Measurements from ENCODE around the gene ZNF236.

ZNF236 gene

GRCh38 chr18:76982841-76983583, 160.7 kb downstream of the ZNF236 start:
- TF ChIP-seq, protein P1, sequence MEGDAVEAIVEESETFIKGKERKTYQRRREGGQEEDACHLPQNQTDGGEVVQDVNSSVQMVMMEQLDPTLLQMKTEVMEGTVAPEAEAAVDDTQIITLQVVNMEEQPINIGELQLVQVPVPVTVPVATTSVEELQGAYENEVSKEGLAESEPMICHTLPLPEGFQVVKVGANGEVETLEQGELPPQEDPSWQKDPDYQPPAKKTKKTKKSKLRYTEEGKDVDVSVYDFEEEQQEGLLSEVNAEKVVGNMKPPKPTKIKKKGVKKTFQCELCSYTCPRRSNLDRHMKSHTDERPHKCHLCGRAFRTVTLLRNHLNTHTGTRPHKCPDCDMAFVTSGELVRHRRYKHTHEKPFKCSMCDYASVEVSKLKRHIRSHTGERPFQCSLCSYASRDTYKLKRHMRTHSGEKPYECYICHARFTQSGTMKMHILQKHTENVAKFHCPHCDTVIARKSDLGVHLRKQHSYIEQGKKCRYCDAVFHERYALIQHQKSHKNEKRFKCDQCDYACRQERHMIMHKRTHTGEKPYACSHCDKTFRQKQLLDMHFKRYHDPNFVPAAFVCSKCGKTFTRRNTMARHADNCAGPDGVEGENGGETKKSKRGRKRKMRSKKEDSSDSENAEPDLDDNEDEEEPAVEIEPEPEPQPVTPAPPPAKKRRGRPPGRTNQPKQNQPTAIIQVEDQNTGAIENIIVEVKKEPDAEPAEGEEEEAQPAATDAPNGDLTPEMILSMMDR (IDR thresholded peaks at IDR 0.05; ENCODE audit: borderline replicate concordance, control extremely low read depth, extremely low read depth, insufficient read depth, missing control alignments), result peak; percentile 87
- in situ Hi-C loops (cut with MboI; ENCODE audit: low sequenced_read_pairs, unreplicated experiment), result loop anchor here (10.0 to 25.0 kb wide), 2 partner anchors 178 to 679 kb away; no protein-coding TSS in a partner anchor
- DNase-seq (ENCODE audit: low spot score), result peak; percentile 93

GRCh38 chr18:76983613-76984051, 161.3 kb downstream of the ZNF236 start:
- in situ Hi-C loops (cut with MboI; ENCODE audit: low sequenced_read_pairs, unreplicated experiment), result loop anchor here (10.0 to 25.0 kb wide), 2 partner anchors 179 to 679 kb away; no protein-coding TSS in a partner anchor
- no peak for DNase-seq (ENCODE audit: low spot score)
- TF ChIP-seq, protein P1 (IDR thresholded peaks at IDR 0.05; ENCODE audit: borderline replicate concordance, control extremely low read depth, extremely low read depth, insufficient read depth, missing control alignments), result no peak

DNA sequence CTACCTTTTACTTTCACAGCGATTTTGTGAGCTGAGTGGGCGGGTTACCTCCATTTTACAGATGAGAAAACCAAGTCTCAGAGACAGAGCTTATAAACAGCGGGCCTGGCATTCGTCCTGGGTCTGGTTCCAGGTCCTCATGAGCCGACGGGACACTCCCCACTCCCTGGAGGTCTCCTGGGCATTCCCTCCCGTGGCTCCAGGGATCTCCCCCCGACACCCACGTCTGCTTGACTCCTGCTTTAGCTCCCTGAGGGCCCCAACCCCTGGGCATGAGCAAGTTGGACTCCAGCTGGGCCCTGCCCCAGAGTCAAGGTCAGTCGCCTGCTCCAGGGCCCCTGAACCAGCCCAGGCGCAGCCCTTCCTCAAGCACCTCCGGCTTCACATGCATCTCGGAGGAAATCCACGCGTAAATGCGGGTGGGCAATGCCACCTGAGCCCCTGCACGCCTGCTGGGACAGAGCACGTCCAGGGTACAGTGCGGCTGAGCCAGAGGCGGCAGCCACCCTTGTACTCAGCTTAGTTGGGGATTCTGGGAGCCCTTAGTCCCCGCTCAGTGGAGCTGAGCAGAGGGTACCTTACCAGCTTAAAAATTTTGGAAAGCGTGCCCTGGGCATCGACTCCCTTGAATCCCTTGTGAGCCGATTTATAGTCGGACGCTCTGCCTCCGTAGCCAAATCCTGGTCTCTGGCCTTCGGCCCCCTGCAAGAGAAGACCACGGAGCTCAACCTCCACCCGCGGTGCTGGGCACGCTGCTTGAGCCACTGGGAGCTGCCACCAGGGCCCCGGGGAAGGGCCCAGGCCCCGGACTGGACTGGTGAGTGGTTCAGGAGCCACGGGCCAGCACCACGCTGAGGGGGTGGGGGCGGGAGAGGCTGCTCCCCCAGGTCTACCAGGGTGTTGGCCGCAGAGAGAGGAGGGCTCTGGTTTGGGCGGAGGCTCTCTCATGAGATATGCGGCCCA, 162.1 kb downstream of the ZNF236 start:
- in situ Hi-C loops (cut with MboI; ENCODE audit: low sequenced_read_pairs, unreplicated experiment), result loop anchor here (10.0 to 25.0 kb wide), 2 partner anchors 180 to 678 kb away; no protein-coding TSS in a partner anchor
- DNase-seq (ENCODE audit: low spot score), result no peak
- TF ChIP-seq, protein P1 (IDR thresholded peaks at IDR 0.05; ENCODE audit: borderline replicate concordance, control extremely low read depth, extremely low read depth, insufficient read depth, missing control alignments), result no peak

DNA sequence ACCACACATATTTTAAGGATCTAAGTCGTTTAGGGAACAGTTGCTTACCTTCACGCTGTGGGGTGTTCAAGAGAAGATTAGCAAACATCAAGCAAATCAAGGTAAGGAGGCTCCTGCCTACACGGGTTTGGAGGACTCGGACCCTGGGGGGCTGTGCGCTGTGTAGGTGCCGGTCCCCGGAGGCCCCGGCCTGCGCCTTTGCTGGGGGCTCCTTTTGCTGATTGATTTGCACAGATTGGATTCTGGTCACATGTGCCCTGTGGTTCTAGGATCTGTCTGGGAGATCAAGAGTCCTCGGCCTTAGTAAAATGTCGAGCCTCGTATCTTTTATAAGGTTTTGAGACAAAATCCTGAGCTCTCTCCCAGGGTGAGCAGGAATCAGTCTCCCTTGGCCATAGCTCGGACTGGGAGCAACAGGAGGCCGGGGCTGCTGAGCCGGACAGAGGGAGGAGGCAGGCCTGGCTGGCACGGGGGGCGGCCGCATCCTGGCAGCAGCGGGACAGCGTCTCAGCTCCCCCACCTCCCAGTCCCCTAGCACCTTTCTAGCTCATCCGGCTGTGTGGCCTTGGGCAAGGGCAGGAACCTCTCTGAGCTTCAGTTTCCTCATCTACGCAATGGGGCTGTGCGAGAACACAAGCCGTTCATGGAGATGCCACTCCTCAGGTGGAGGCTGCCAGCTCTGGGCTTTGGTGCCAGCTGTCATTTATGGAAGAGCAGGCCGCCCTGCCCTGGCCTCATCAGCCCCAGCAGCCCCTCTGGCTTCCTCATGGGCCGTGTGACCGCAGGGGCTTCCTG, 163.0 kb downstream of the ZNF236 start:
- TF ChIP-seq, protein P1 (IDR thresholded peaks at IDR 0.05; ENCODE audit: borderline replicate concordance, control extremely low read depth, extremely low read depth, insufficient read depth, missing control alignments), result no peak
- in situ Hi-C loops (cut with MboI; ENCODE audit: low sequenced_read_pairs, unreplicated experiment), result loop anchor here (10.0 to 25.0 kb wide), 2 partner anchors 181 to 677 kb away; no protein-coding TSS in a partner anchor
- no peak for DNase-seq (ENCODE audit: low spot score)

GRCh38 chr18:76985951-76986236, 163.5 kb downstream of the ZNF236 start:
- DNase-seq (ENCODE audit: low spot score), result no peak
- TF ChIP-seq, protein P1 (IDR thresholded peaks at IDR 0.05; ENCODE audit: borderline replicate concordance, control extremely low read depth, extremely low read depth, insufficient read depth, missing control alignments), result no peak
- in situ Hi-C loops (cut with MboI; ENCODE audit: low sequenced_read_pairs, unreplicated experiment), result loop anchor here (10.0 to 25.0 kb wide), 2 partner anchors 181 to 676 kb away; no protein-coding TSS in a partner anchor

Measured in GM13976 (cell line).